H1 (cell line): ENCODE data around the gene ADM5. TPM values are rescaled to one million over a fixed set of nuclear protein-coding genes. Genes with fewer than 3 reads are reported as not detected.

Experiments
- CTCF ChIA-PET: fragments of 300-600 bp; sonication (Branson Sonifier 250); formaldehyde crosslinking; loops from one replicate; lab custom pipeline; 2021; ENCODE audit not compliant: partially characterized antibody; lab: Charles Lee
- POLR2A ChIA-PET: fragments of 300-600 bp; sonication (Branson Sonifier 250); formaldehyde crosslinking; loops from one replicate; lab custom pipeline; 2021; ENCODE audit warnings: inconsistent platforms; ENCODE audit not compliant: partially characterized antibody; lab: Charles Lee
- DNase-seq, 2 experiments: peaks; one replicate each; pipeline versions ENCODE4 v3.0.0 to v3.0.0-alpha.2; 2010 to 2022; ENCODE audit warnings: low spot score in 2 of 2, low read depth in 1 of 2, mixed read lengths in 1 of 2
- FAIRE-seq: peaks from 2 replicates; lab custom pipeline; 2011; peaks lifted over from hg19 to GRCh38; lab: Jason Lieb, UNC
- H2AFZ ChIP-seq: 2 replicates; pipeline ENCODE4 v1.8.1; 2012; ENCODE audit warnings: low read length, inconsistent platforms
- H2AK5ac ChIP-seq: 2 replicates; pipeline ENCODE4 v1.6.1; 2013; ENCODE audit warnings: low read depth, low read length
- H2BK120ac ChIP-seq: replicated peaks from 2 replicates; pipeline ENCODE3; 2013; ENCODE audit warnings: low read depth, low read length, inconsistent platforms
- H2BK12ac ChIP-seq: 2 replicates; pipeline ENCODE4 v1.6.1; 2013; ENCODE audit warnings: low read depth, low read length
- H2BK15ac ChIP-seq: 2 replicates; pipeline ENCODE4 v1.6.1; 2013; ENCODE audit warnings: low read length
- H2BK20ac ChIP-seq: 2 replicates; pipeline ENCODE4 v1.6.1; 2013; ENCODE audit warnings: low read length
- H2BK5ac ChIP-seq: 2 replicates; pipeline ENCODE4 v1.6.1; 2013; ENCODE audit warnings: low read depth, low read length
- H3K14ac ChIP-seq: 2 replicates; pipeline ENCODE4 v1.6.1; 2013; ENCODE audit warnings: inconsistent platforms; ENCODE audit not compliant: insufficient read length
- H3K18ac ChIP-seq: 2 replicates; pipeline ENCODE4 v1.6.1; 2013; ENCODE audit warnings: low read length; ENCODE audit errors: extremely low read depth
- H3K23ac ChIP-seq: 2 replicates; pipeline ENCODE4 v1.6.1; 2013; ENCODE audit warnings: inconsistent platforms; ENCODE audit not compliant: insufficient read length
- H3K23me2 ChIP-seq: 2 replicates; pipeline ENCODE4 v1.6.1; 2013; ENCODE audit warnings: low read depth, low read length
- H3K27ac ChIP-seq: 2 replicates; pipeline ENCODE4 v1.6.1; 2011; ENCODE audit warnings: low read depth, low read length, inconsistent platforms
- H3K27me3 ChIP-seq, 4 experiments: replicated peaks in 1 of 4; 1 replicate in 1 of 4; 2 replicates in 3 of 4; pipeline versions ENCODE4 v1.6.1 to v1.8.1; 2011 to 2013; ENCODE audit warnings: low read length in 3 of 4, mild to moderate bottlenecking in 3 of 4, inconsistent platforms in 2 of 4, mixed read lengths in 2 of 4, moderate library complexity in 1 of 4; ENCODE audit not compliant: control insufficient read depth in 3 of 4, insufficient read depth in 3 of 4; ENCODE audit errors: extremely low read depth in 1 of 4
- H3K36me3 ChIP-seq, 4 experiments: 2 replicates each; pipeline versions ENCODE4 v1.6.1 to v1.8.1; 2011 to 2013; ENCODE audit warnings: mild to moderate bottlenecking in 4 of 4, low read length in 3 of 4, moderate library complexity in 2 of 4, control low read depth in 1 of 4, inconsistent platforms in 1 of 4; ENCODE audit not compliant: insufficient read depth in 4 of 4, control insufficient read depth in 2 of 4
- H3K4ac ChIP-seq: replicated peaks from 2 replicates; pipeline ENCODE3; 2013; ENCODE audit warnings: low read length, low read depth, mixed read lengths, inconsistent platforms; ENCODE audit not compliant: insufficient read length
- H3K4me1 ChIP-seq, 4 experiments: replicated peaks in 1 of 4; 1 replicate in 1 of 4; 2 replicates in 3 of 4; pipeline versions ENCODE4 v1.6.1 to v1.8.1; 2011 to 2013; ENCODE audit warnings: low read length in 3 of 4, inconsistent platforms in 2 of 4, mixed read lengths in 1 of 4; ENCODE audit not compliant: insufficient read depth in 4 of 4, control insufficient read depth in 3 of 4
- H3K4me2 ChIP-seq, 2 experiments: 2 replicates each; pipeline versions ENCODE4 v1.6.1 to v1.8.1; 2011 to 2013; ENCODE audit warnings: low read depth in 2 of 2, low read length in 2 of 2, control low read depth in 1 of 2, inconsistent platforms in 1 of 2, mild to moderate bottlenecking in 1 of 2; ENCODE audit not compliant: insufficient read depth in 1 of 2
- H3K4me3 ChIP-seq, 4 experiments: fragments of 200-600, 300-600 bp in 1 of 4; sonication (generic), shearing (Covaris generic), sonication (Bioruptor Twin) in 1 of 4; 2 replicates each; pipeline versions ENCODE4 v1.5.1 to v1.8.1; 2011 to 2016; ENCODE audit warnings: low read length in 4 of 4, low read depth in 3 of 4, control low read depth in 2 of 4, inconsistent platforms in 2 of 4, mild to moderate bottlenecking in 2 of 4, mixed read lengths in 1 of 4, moderate library complexity in 1 of 4; ENCODE audit not compliant: insufficient read depth in 2 of 4; ENCODE audit errors: extremely low read depth in 1 of 4
- H3K56ac ChIP-seq: replicated peaks from 2 replicates; pipeline ENCODE3; 2013; ENCODE audit warnings: low read depth, mild to moderate bottlenecking, mixed read lengths, low read length, inconsistent platforms; ENCODE audit not compliant: insufficient read length
- H3K79me1 ChIP-seq: 2 replicates; pipeline ENCODE4 v1.6.1; 2013; ENCODE audit warnings: low read depth, low read length, control low read depth
- H3K79me2 ChIP-seq, 2 experiments: 2 replicates each; pipeline versions ENCODE4 v1.6.1 to v1.8.1; 2012 to 2013; ENCODE audit warnings: low read length in 2 of 2, mild to moderate bottlenecking in 2 of 2, inconsistent platforms in 1 of 2; ENCODE audit not compliant: insufficient read depth in 2 of 2, control insufficient read depth in 1 of 2
- H3K9ac ChIP-seq, 4 experiments: replicated peaks in 1 of 4; 1 replicate in 1 of 4; 2 replicates in 3 of 4; pipeline versions ENCODE4 v1.6.1 to v1.8.1; 2011 to 2013; ENCODE audit warnings: low read depth in 3 of 4, low read length in 3 of 4, control low read depth in 2 of 4, mild to moderate bottlenecking in 2 of 4, moderate library complexity in 2 of 4, inconsistent platforms in 1 of 4; ENCODE audit errors: extremely low read depth in 1 of 4
- H3K9me3 ChIP-seq, 2 experiments: 2 replicates each; pipeline versions ENCODE4 v1.6.1 to v1.8.1; 2012 to 2013; ENCODE audit warnings: mild to moderate bottlenecking in 2 of 2, moderate library complexity in 2 of 2, control low read depth in 1 of 2, inconsistent platforms in 1 of 2, low read depth in 1 of 2, low read length in 1 of 2, mixed read lengths in 1 of 2; ENCODE audit not compliant: insufficient read depth in 2 of 2
- H4K20me1 ChIP-seq, 2 experiments: replicated peaks in 1 of 2; 2 replicates each; pipeline versions ENCODE3 to v1.8.1; 2011 to 2013; ENCODE audit warnings: inconsistent platforms in 2 of 2, low read length in 2 of 2, mild to moderate bottlenecking in 1 of 2; ENCODE audit not compliant: insufficient read depth in 2 of 2, control insufficient read depth in 1 of 2
- H4K5ac ChIP-seq: 2 replicates; pipeline ENCODE4 v1.6.1; 2013; ENCODE audit warnings: low read length, low read depth, mixed read lengths, inconsistent platforms; ENCODE audit not compliant: insufficient read length
- H4K8ac ChIP-seq: 2 replicates; pipeline ENCODE4 v1.8.0; 2013; ENCODE audit warnings: mild to moderate bottlenecking, moderate library complexity, low read length, inconsistent platforms; ENCODE audit not compliant: insufficient read depth; ENCODE audit errors: extremely low read depth
- H4K91ac ChIP-seq: replicated peaks from 2 replicates; pipeline ENCODE3; 2013; ENCODE audit warnings: low read length, mixed read lengths, inconsistent platforms; ENCODE audit not compliant: insufficient read length
- CBX8 ChIP-seq: fragments of 300-800, 300-1000 bp; sonication (generic); IDR thresholded peaks from 2 replicates; pipeline ENCODE4 v1.7.1; 2016; ENCODE audit warnings: low read depth, low read length, borderline replicate concordance
- PHF8 ChIP-seq: fragments of 200-600 bp; sonication (generic); conservative IDR thresholded peaks from 2 replicates; pipeline ENCODE4 v1.7.1; 2012; ENCODE audit warnings: low read depth, mild to moderate bottlenecking, inconsistent platforms, low read length, moderate library complexity
- whole genome bisulfite sequencing, 2 experiments: shearing (Covaris generic) in 1 of 2; methylation state at CpG; one replicate each; pipeline versions ENCODE4 v1.1.6 to v1.1.7; 2013 to 2015; ENCODE audit warnings: low lambda C conversion rate in 2 of 2, mixed read lengths in 2 of 2, inconsistent platforms in 1 of 2, low coverage in 1 of 2, missing lambda C conversion rate in 1 of 2; ENCODE audit not compliant: insufficient replicate concordance in 2 of 2, insufficient coverage in 1 of 2, insufficient read length in 1 of 2; ENCODE audit errors: extremely low coverage in 1 of 2, missing lambda C conversion rate in 1 of 2; 5-methylcytosine and 5-hydroxymethylcytosine counted together
- polyA plus RNA-seq, 7 experiments: library from polyadenylated mRNA; depleted of rRNA in 3 of 7; stranded (reverse) in 5 of 7; unstranded in 2 of 7; fragments of >200 nt in 5 of 7; fragments of 200-250 nt in 2 of 7; gene quantifications; 1 replicate in 5 of 7; 2 replicates in 1 of 7; 4 replicates in 1 of 7; pipeline versions ENCODE4 v1.2.1 to v1.2.3, GENCODE V29; 2011 to 2013; ENCODE audit warnings: missing spikeins in 2 of 7, mixed read lengths in 2 of 7
- total RNA-seq: library from RNA; stranded (reverse); fragmentation: NEBNext Ultra II Directional; extraction: Animal tissue kit (Norgen Biotek cat#: 25700); gene quantifications from 2 replicates; pipeline ENCODE4 v1.2.1, GENCODE V29; 2021

Gene ADM5
- total and polyA plus RNA-seq, 2 of the 8 experiments (the other 6 are each of a cell fraction or from before 2014, with no cell fraction given) = 2.5 to 2.6 TPM

- Histone ChIP-seq H3K23ac (no peak overlapping the region), H3K4me2 (no peak overlapping the region), H2BK15ac (no peak overlapping the region), H2AFZ (no peak overlapping the region), H3K79me1 (0 out of 2 replicates have a peak, but pooled peaks cover 5% of the 10 kb centered on the region), H2BK20ac (no peak overlapping the region), H3K9ac (no peak overlapping the region), H3K4me1 (peaks cover 0 to 14% (median 5%) of the 10 kb centered on the region in 4 experiments; a peak in 4 of 7 replicates), H3K9me3 (peaks cover 9 to 11% of the 10 kb centered on the region in 2 experiments), H3K79me2 (peaks cover 0 to 2% of the 10 kb centered on the region in 2 experiments; a peak in 1 of 4 replicates), H2BK120ac (no peak overlapping the region), H2BK12ac (no peak overlapping the region), H3K4me3 (no peak overlapping the region), H3K23me2 (no peaks in the 10 kb centered on the region; the same call in 1 of the 2 replicates), H4K8ac (peak overlapping the region; percentile 30; the same call in 1 of the 2 replicates), H4K20me1 (peaks cover 9 to 19% of the 10 kb centered on the region in 2 experiments), H3K27me3 (no peaks in the 10 kb centered on the region), H3K4ac (no peak overlapping the region), H3K36me3 (peaks cover 21 to 81% (median 59%) of the 10 kb centered on the region in 4 experiments; a peak in 7 of 8 replicates), H3K56ac (no peak overlapping the region), H3K27ac (no peak overlapping the region), H3K18ac (no peak overlapping the region), H2BK5ac (no peak overlapping the region), H4K91ac (no peak overlapping the region), H2AK5ac (no peak overlapping the region), H3K14ac (no peak overlapping the region), H4K5ac (no peak overlapping the region)
- POLR2A ChIA-PET = interaction anchor here (1.0 to 18.0 kb wide), 5 partner anchors 14 to 65 kb away, joined by 3 to 275 read pairs (median 6); partner anchors contain the start of genes PRMT1, RRAS and SCAF1
- no peak for FAIRE-seq
- TF ChIP-seq PHF8 = no peak
- no peak for TF ChIP-seq CBX8
- WGBS, 2 experiments = 97% methylated on average over 9 of the region's 15 CpGs; no CpG with 5 or more reads in 1 of the 2 experiments
- no peak for DNase-seq
- CTCF ChIA-PET = interaction anchor here (0.9 to 3.8 kb wide), 4 partner anchors 10 to 26 kb away, joined by 3 to 39 read pairs (median 6); no protein-coding TSS in a partner anchor
Observed at GRCh38 chr19:49658139-49658517, 31.3 kb upstream of the ADM5 start.
